Stimulated activated CD4-positive, alpha-beta T cell treated with anti-CD3 and anti-CD28 coated beads, Interleukin-4, amount 100 ng/mL, for 4 hours (primary cell): ENCODE results near the gene STX8.

ENCODE experiments used
- DNase-seq, 2 experiments: peaks; one replicate each; pipeline ENCODE4 v3.0.0-alpha.2; 2020

The STX8 gene

DNA sequence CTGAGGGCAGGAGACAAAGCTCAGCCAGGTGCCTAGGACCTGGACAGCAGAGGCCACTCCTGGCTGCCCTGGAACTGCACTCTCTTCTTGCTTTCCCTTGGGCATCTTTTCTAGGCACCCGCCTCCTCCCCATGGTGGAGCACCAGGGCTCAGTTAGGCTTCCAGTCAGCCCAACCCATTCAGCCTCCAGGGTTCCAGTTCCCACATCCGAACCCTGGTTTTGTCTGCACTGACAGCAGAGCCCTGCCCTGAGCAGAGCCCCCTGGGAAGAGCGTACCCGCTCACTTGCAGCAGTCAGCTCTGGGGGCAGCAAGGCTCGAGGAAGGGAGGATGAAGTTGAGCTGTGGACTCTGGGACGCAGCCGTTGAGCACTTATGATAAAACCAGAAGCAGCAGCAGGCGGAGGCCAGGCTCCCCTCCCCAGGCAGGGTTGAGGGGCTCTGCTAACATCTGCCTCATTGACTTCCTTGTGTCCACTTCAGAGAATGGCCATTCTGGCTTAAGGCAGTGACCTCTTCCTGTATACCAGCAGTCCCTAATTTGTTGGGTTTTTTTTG, 341.2 kb downstream of the STX8 start:
- no peak for DNase-seq

- no peak for DNase-seq
Observed at GRCh38 chr17:9233761-9234160, 341.9 kb downstream of the STX8 start.

- DNase-seq = no peak
Observed at GRCh38 chr17:9233271-9233599, 342.4 kb downstream of the STX8 start.

DNA sequence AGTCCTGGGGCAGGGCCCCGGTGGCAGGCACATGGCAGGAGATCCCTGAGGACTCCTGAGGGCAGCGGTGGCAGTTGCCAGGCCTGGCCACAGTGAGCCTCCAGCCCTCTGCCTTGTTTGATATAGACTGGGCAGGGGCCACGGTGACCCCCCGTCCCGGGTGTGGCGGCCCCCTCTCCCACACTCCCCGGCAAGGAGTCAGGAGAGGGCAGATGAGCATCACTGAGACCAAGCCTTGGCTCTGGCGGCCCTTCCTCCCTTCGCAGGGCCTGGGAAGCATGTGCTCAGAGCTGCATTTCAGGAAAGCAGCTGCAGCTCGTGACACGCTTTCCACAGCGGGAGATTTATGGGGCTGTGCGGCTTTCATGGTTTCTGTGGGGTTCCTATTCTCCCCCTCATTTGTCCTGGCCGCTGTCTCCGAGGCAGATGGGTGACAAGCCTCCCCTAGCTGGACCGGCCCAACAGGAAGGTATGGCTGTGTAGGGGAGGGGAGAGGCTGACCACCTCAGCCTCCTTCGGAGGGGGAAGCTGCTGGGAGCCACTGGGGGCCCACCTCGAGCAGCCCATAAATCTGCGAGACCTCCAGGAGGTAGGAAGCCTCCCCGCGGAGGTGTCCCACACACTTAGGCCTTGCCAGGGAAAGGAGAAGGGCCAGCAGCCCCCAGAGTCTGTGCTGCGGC, 342.9 kb downstream of the STX8 start:
- no peak for DNase-seq

GRCh38 chr17:9232155-9232475, 343.5 kb downstream of the STX8 start:
- DNase-seq = no peak

DNA sequence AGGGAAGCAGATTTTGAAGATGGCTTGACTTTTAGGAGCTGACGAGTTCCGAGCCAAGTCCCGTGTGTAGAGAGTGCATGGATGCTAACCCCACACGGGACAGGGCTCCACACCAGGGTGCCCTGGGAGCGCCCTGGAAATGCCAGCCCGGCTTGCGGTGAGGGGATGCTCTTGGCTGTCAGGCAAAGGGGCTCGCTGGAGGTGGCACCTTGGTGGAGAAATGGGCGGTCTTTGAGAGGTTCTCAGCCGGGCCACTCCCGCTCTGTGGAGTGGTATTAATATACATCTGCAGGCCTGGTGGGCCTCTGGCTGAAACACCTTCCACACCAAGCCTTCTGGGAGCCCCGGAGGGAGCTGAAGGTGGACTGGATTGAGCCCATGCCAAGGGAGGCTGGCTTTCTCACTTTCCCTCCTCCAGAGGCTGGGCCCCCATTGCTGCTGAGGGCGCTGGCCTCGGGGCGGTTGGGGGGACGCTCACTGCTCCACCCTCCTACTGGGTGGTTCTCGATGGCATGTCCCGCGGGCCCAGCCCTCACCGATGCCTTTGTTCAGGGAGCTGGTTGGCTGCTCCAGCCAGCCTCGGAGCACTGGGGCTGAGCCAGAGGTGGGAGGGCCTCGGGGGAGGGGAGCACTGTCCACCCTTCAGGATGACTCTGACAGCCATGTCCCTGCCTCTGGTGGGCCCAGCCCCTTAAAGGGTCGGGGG, 344.0 kb downstream of the STX8 start:
- DNase-seq = no peak

GRCh38 chr17:9230861-9231260, 344.8 kb downstream of the STX8 start:
- DNase-seq = no peak

DNA sequence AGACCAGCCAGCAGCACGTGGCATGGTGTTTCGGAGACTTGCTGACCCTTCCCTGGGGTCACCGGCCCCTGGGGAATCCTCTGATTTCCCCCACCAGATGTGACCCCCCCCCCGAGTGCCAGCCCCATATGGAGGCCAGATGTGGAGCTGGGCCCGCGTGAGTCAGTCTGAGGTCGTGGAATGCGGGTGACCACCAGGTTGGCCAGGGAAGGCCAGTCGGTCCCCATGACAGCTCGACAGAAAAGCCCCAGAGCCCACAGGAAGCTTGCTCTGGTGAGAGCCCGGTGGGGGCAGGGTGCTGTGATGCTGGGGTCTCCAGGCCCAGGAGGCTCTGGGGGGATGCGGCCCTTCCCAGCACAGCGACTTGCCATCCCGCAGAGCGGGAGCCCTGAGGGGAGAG, 345.3 kb downstream of the STX8 start:
- DNase-seq = no peak

DNA sequence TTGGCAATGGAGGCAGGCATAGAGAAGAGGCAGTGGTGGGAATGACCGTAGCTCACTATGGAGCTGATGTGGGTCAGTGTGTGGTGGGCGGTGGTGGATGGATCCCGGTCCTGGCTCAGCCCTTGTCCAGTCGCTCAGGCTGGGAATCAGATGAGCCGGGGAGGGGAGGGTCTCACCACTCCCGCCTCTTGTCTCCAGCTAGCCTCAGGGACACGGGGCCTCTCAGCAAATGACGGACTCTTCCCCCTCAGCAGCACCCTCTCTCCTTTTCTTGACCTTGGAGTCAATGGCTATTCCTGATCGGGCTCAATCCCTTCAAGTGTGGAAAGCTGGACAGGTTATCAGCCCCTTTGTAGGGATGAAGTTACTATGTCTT, 345.8 kb downstream of the STX8 start:
- DNase-seq = no peak

DNA sequence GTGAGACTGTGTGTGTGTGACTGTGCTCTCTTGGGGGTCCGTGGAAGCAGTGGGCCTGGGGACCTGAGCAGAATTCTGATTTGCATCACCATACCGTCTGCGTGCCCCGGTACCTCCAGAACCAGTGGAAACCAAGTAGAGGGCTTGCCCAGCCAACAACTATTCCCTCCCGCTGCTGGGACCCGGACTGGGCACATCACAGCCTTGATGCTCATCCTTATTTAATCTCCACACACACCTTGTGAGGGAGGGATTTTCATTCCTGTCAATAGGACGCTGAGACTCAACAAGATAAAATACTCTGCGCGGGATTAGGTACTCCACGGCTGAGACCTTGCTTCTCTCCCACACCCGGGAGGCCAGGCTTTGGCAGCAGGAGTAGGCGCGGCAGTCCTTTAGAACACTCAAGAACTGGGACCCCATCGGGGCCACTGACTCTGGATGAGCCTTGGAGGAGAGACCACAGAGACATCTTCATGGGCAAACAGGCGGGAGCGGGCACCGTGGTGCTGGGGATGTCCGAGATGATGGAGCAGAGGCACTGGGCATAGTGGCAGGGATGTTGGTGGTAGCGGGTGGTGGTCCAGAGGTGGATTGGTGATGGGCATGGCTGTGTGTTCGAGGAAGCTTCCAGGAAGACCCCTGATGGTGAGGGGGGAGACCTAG, 346.3 kb downstream of the STX8 start:
- no peak for DNase-seq

GRCh38 chr17:9228408-9229159, 347.0 kb downstream of the STX8 start:
- no peak for DNase-seq

DNA sequence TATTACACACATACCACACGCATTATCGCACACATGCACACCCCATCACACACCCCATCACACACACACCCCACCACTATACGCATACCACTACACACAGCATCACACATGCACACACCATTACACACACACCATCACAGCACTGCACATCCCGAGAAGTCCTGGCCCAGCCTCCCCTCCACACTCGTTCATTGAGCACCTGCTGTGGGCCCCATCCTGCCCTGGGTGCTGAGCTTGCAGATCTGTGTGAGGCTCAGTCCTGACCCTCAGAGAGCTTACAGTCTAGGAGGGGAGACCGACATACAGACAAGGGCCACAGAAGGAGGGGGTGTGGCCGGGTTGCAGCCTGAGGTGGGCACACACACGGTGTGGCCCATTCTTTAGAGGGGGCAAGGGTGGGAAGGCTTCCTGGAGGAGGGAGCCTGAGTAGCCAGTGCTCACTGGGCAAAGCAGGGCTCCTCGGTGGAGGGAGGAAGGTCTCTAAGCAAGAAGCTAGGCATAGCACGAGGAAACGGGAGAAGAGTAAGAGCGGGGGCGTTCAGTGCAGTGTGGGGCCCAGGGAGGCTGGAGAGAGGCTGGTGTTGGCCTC, 347.7 kb downstream of the STX8 start:
- DNase-seq = no peak

- peak in 1 of 2 experiments; percentile 19 for DNase-seq
Observed at GRCh38 chr17:9226794-9227135, 348.9 kb downstream of the STX8 start.

GRCh38 chr17:9226130-9226793, 349.4 kb downstream of the STX8 start:
- DNase-seq = no peak

- DNase-seq = no peak
Observed at GRCh38 chr17:9225305-9226101, 350.1 kb downstream of the STX8 start.

GRCh38 chr17:9224485-9224884, 351.1 kb downstream of the STX8 start:
- no peak for DNase-seq

- no peak for DNase-seq
Observed at GRCh38 chr17:9223531-9223930, 352.1 kb downstream of the STX8 start.

- DNase-seq = no peak
Observed at GRCh38 chr17:9221922-9222180, 353.8 kb downstream of the STX8 start.

- no peak for DNase-seq
Observed at GRCh38 chr17:9221147-9221921, 354.3 kb downstream of the STX8 start.

DNA sequence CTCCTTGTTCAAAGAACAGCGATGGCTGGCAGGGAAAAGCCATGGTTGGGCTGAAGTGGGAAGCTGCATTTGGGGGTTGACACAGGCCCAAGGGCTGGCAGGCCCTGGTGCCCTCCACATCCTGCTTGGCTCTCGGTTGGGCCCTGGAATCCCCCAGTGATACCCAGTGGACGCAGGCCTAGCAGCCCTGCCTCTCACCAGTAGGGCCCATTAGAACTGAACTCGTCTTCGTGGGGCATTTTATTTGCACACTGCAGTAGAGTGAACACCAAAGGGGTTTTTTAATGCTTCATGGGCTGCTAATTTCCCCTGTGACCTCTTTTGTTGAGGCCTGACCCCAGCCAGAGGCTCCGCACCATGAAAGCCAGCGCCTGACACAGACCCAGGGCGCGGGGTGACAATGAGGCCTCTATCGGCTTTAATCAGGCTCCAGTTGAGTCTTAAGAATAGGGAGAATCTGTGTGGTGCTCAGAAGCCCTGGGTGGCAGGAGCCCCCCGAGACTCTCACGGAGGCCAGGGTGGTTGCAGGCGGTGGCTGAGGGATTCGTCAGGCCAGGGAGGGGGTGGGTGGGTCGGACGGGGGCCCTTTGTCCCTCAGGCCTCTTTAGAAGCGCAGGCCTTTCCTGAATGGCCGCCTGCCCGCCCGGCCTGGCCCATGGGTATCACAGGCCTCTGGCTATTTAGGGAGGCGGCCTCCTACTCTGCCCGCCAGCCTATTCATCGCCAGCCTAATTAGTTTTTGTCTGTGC, 355.0 kb downstream of the STX8 start:
- DNase-seq = no peak
